ENCODE data around the gene CGNL1.

CGNL1 gene

GRCh38 chr15:57500979-57501576 lies 124.8 kb downstream of the CGNL1 start:
- no peak for TF ChIP-seq CTCF (conservative IDR thresholded peaks at IDR 0.05)
- no peak for TF ChIP-seq ZFX (IDR thresholded peaks at IDR 0.05)
- no peak overlapping the region for H3K27ac ChIP-seq

GRCh38 chr15:57502116-57502515 lies 125.8 kb downstream of the CGNL1 start:
- no peak overlapping the region for H3K27ac ChIP-seq
- TF ChIP-seq ZFX (IDR thresholded peaks at IDR 0.05) (no peak), CTCF (conservative IDR thresholded peaks at IDR 0.05) (no peak)

- TF ChIP-seq CTCF (conservative IDR thresholded peaks at IDR 0.05) (no peak; the same call in 1 of the 2 replicates), ZFX (IDR thresholded peaks at IDR 0.05) (no peak)
- H3K27ac ChIP-seq = no peak overlapping the region
Observed at GRCh38 chr15:57503051-57503702, 126.9 kb downstream of the CGNL1 start.

- TF ChIP-seq ZFX (IDR thresholded peaks at IDR 0.05) (no peak), CTCF (conservative IDR thresholded peaks at IDR 0.05) (no peak)
- H3K27ac ChIP-seq = peak overlapping the region; percentile 91
Observed at GRCh38 chr15:57503911-57504598, 127.8 kb downstream of the CGNL1 start.

GRCh38 chr15:57504599-57504940 lies 128.3 kb downstream of the CGNL1 start:
- H3K27ac ChIP-seq = peak overlapping the region; percentile 91
- TF ChIP-seq CTCF (conservative IDR thresholded peaks at IDR 0.05) (no peak), ZFX (IDR thresholded peaks at IDR 0.05) (no peak)

- peak overlapping the region; percentile 91 for H3K27ac ChIP-seq
Observed at GRCh38 chr15:57505056-57505715, 128.9 kb downstream of the CGNL1 start.

More at GRCh38 chr15:57505056-57505715, 128.9 kb downstream of the CGNL1 start:
- TF ChIP-seq CTCF (conservative IDR thresholded peaks at IDR 0.05) (no peak), ZFX (IDR thresholded peaks at IDR 0.05) (no peak)

Data from C4-2B (cell line).